WTC11 (cell line): ENCODE measurements around the gene CRACDL. TPM values are rescaled to one million over a fixed set of nuclear protein-coding genes. Genes with fewer than 3 reads are reported as not detected.

Experiments used
- ATAC-seq: fragments of 200-7000 bp; cut with Tn5 transposase; 2 replicates; pipeline ENCODE4 v1.10.0; 2021; ENCODE audit warnings: mild to moderate bottlenecking, moderate library complexity
- CTCF ChIA-PET: fragments of 300-600 bp; sonication (Branson Sonifier 250); formaldehyde crosslinking; loops from one replicate; lab custom pipeline; 2021; ENCODE audit warnings: antibody characterized with exemption; lab: Charles Lee
- POLR2A ChIA-PET: fragments of 350-600 bp; sonication (Branson Sonifier 250); formaldehyde crosslinking; loops from one replicate; lab custom pipeline; 2021; ENCODE audit warnings: antibody characterized with exemption; lab: Charles Lee
- DNase-seq: peaks from one replicate; pipeline ENCODE4 v3.0.0; 2021; ENCODE audit warnings: low spot score
- H3K27ac Mint-ChIP-seq: 2 replicates; pipeline ENCODE4 v1.8.0; 2021; ENCODE audit warnings: mixed read lengths
- H3K27me3 Mint-ChIP-seq: 2 replicates; pipeline ENCODE4 v1.8.0; 2021; ENCODE audit warnings: low read depth, mild to moderate bottlenecking, moderate library complexity, mixed read lengths
- H3K36me3 Mint-ChIP-seq: 2 replicates; pipeline ENCODE4 v1.8.0; 2021; ENCODE audit warnings: mixed read lengths
- H3K4me1 Mint-ChIP-seq: 2 replicates; pipeline ENCODE4 v1.8.0; 2022; ENCODE audit warnings: mixed read lengths
- H3K4me3 Mint-ChIP-seq: 2 replicates; pipeline ENCODE4 v1.8.0; 2021; ENCODE audit warnings: mild to moderate bottlenecking, moderate library complexity, mixed read lengths
- H3K9me3 Mint-ChIP-seq: 2 replicates; pipeline ENCODE4 v1.8.0; 2021; ENCODE audit warnings: mixed read lengths
- AFF4 ChIP-seq: sonication (generic); formaldehyde crosslinking; IDR thresholded peaks from 2 replicates; pipeline ENCODE4 v1.8.1; 2023; ENCODE audit warnings: mild to moderate bottlenecking, missing genetic modification reagents, borderline replicate concordance
- ATF3 ChIP-seq: sonication (generic); formaldehyde crosslinking; conservative IDR thresholded peaks from 2 replicates; pipeline ENCODE4 v1.8.1; 2022; ENCODE audit warnings: mild to moderate bottlenecking, missing genetic modification reagents
- CREM ChIP-seq: sonication (generic); formaldehyde crosslinking; IDR thresholded peaks from 2 replicates; pipeline ENCODE4 v1.8.1; 2022; ENCODE audit warnings: mild to moderate bottlenecking, missing genetic modification reagents, moderate library complexity
- E2F4 ChIP-seq: sonication (generic); formaldehyde crosslinking; IDR thresholded peaks from 2 replicates; pipeline ENCODE4 v1.8.1; 2022; ENCODE audit warnings: low read depth, mild to moderate bottlenecking, moderate library complexity, missing genetic modification reagents, borderline replicate concordance
- E2F5 ChIP-seq: sonication (generic); formaldehyde crosslinking; IDR thresholded peaks from 2 replicates; pipeline ENCODE4 v1.8.1; 2022; ENCODE audit warnings: mild to moderate bottlenecking, moderate library complexity, missing genetic modification reagents
- ELF4 ChIP-seq: sonication (generic); formaldehyde crosslinking; IDR thresholded peaks from 2 replicates; pipeline ENCODE4 v1.8.1; 2022; ENCODE audit warnings: low read depth, mild to moderate bottlenecking, moderate library complexity, missing genetic modification reagents
- ETV6 ChIP-seq: sonication (generic); formaldehyde crosslinking; IDR thresholded peaks from 2 replicates; pipeline ENCODE4 v1.8.1; 2022; ENCODE audit warnings: mild to moderate bottlenecking, missing genetic modification reagents
- JAZF1 ChIP-seq: fragments of 250-450 bp; sonication (Bioruptor Pico); IDR thresholded peaks from 2 replicates; pipeline ENCODE4 v1.9.0; 2021; ENCODE audit warnings: moderate library complexity, mild to moderate bottlenecking, inconsistent platforms
- NFYB ChIP-seq: sonication (generic); formaldehyde crosslinking; conservative IDR thresholded peaks from 2 replicates; pipeline ENCODE4 v1.8.0; 2022; ENCODE audit warnings: low read depth, missing genetic modification reagents
- NR1H2 ChIP-seq: sonication (generic); formaldehyde crosslinking; IDR thresholded peaks from 2 replicates; pipeline ENCODE4 v1.9.0; 2021; ENCODE audit warnings: mild to moderate bottlenecking, moderate library complexity, missing genetic modification reagents
- RELA ChIP-seq: sonication (generic); formaldehyde crosslinking; IDR thresholded peaks from 2 replicates; pipeline ENCODE4 v1.8.1; 2022; ENCODE audit warnings: missing genetic modification reagents, mild to moderate bottlenecking, borderline replicate concordance
- RORB ChIP-seq: fragments of 250-450 bp; sonication (Bioruptor Pico); IDR thresholded peaks from 2 replicates; pipeline ENCODE4 v1.9.0; 2021; ENCODE audit warnings: mild to moderate bottlenecking
- SMAD3 ChIP-seq: sonication (generic); formaldehyde crosslinking; IDR thresholded peaks from 2 replicates; pipeline ENCODE4 v1.8.0; 2022; ENCODE audit warnings: missing genetic modification reagents, mild to moderate bottlenecking, borderline replicate concordance
- SP1 ChIP-seq: sonication (generic); formaldehyde crosslinking; conservative IDR thresholded peaks from 2 replicates; pipeline ENCODE4 v1.8.1; 2022; ENCODE audit warnings: missing genetic modification reagents
- ZNF121 ChIP-seq: sonication (generic); formaldehyde crosslinking; IDR thresholded peaks from 2 replicates; pipeline ENCODE4 v1.8.0; 2023; ENCODE audit warnings: missing genetic modification reagents
- ZNF138 ChIP-seq: sonication (generic); formaldehyde crosslinking; conservative IDR thresholded peaks from 2 replicates; pipeline ENCODE4 v1.8.1; 2022; ENCODE audit warnings: mild to moderate bottlenecking, moderate library complexity, missing genetic modification reagents
- ZNF263 ChIP-seq: sonication (generic); formaldehyde crosslinking; IDR thresholded peaks from 2 replicates; pipeline ENCODE4 v1.8.1; 2022; ENCODE audit warnings: low read depth, mild to moderate bottlenecking, moderate library complexity, missing genetic modification reagents
- ZNF416 ChIP-seq: fragments of 250-450 bp; sonication (Bioruptor Pico); IDR thresholded peaks from 2 replicates; pipeline ENCODE4 v1.9.0; 2021; ENCODE audit warnings: mild to moderate bottlenecking, inconsistent platforms
- ZNF423 ChIP-seq: fragments of 250-450 bp; sonication (Bioruptor Pico); IDR thresholded peaks from 2 replicates; pipeline ENCODE4 v2.1.2; 2022; ENCODE audit warnings: mild to moderate bottlenecking, moderate library complexity
- ZSCAN18 ChIP-seq: fragments of 250-450 bp; sonication (Bioruptor Pico); IDR thresholded peaks from 2 replicates; pipeline ENCODE4 v2.1.2; 2022; ENCODE audit warnings: mild to moderate bottlenecking, moderate library complexity
- total RNA-seq: library from RNA; stranded (reverse); gene quantifications from 3 replicates; pipeline ENCODE4 v1.2.3, GENCODE V29; 2021
- TF ChIP-seq, protein P1 (sequence below): sonication (generic); formaldehyde crosslinking; IDR thresholded peaks from 2 replicates; pipeline ENCODE4 v1.8.1; 2022; ENCODE audit warnings: missing genetic modification reagents, borderline replicate concordance
- TF ChIP-seq, protein P2 (sequence below): fragments of 250-450 bp; sonication (Bioruptor Pico); IDR thresholded peaks from 2 replicates; pipeline ENCODE4 v1.9.0; 2021; ENCODE audit warnings: mild to moderate bottlenecking

CRACDL gene
- total RNA-seq, 1 experiment from 2014 or later = 0.72 TPM

- CTCF ChIA-PET = no interaction called here
- no peaks in the 10 kb centered on the region for H3K36me3 Mint-ChIP-seq
- DNase-seq (no peak), ATAC-seq (no peak)
- peaks cover 2% of the 10 kb centered on the region; the same call in 1 of the 2 replicates for H3K27me3 Mint-ChIP-seq
- H3K4me1 Mint-ChIP-seq = no peaks in the 10 kb centered on the region
- POLR2A ChIA-PET = no interaction called here
- peaks cover 5% of the 10 kb centered on the region for H3K9me3 Mint-ChIP-seq
- no peak overlapping the region for H3K27ac Mint-ChIP-seq
- H3K4me3 Mint-ChIP-seq = no peak overlapping the region
- TF ChIP-seq, protein P1, sequence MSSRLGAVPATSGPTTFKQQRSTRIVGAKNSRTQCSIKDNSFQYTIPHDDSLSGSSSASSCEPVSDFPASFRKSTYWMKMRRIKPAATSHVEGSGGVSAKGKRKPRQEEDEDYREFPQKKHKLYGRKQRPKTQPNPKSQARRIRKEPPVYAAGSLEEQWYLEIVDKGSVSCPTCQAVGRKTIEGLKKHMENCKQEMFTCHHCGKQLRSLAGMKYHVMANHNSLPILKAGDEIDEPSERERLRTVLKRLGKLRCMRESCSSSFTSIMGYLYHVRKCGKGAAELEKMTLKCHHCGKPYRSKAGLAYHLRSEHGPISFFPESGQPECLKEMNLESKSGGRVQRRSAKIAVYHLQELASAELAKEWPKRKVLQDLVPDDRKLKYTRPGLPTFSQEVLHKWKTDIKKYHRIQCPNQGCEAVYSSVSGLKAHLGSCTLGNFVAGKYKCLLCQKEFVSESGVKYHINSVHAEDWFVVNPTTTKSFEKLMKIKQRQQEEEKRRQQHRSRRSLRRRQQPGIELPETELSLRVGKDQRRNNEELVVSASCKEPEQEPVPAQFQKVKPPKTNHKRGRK = no peak
- TF ChIP-seq, protein P2, sequence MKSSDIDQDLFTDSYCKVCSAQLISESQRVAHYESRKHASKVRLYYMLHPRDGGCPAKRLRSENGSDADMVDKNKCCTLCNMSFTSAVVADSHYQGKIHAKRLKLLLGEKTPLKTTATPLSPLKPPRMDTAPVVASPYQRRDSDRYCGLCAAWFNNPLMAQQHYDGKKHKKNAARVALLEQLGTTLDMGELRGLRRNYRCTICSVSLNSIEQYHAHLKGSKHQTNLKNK (CRISPR knock-in tag) = no peak
- TF ChIP-seq SMAD3 (CRISPR knock-in tag) = no peak
- TF ChIP-seq NFYB (CRISPR knock-in tag) = no peak
- TF ChIP-seq E2F5 = no peak
- no peak for TF ChIP-seq CREM (CRISPR knock-in tag)
- TF ChIP-seq ELF4 (CRISPR knock-in tag) = no peak
- TF ChIP-seq ETV6 (CRISPR knock-in tag) = no peak
- TF ChIP-seq ZSCAN18 (CRISPR knock-in tag) = no peak
- no peak for TF ChIP-seq ZNF121 (CRISPR knock-in tag)
- no peak for TF ChIP-seq JAZF1 (CRISPR knock-in tag)
These were observed 39.6 kb downstream of the CRACDL start for GRCh38 chr2:98896416-98896815.

GRCh38 chr2:98895901-98896300 lies 40.1 kb downstream of the CRACDL start:
- H3K27me3 Mint-ChIP-seq = peaks cover 2% of the 10 kb centered on the region; the same call in 1 of the 2 replicates
- CTCF ChIA-PET = no interaction called here
- ATAC-seq (no peak), DNase-seq (no peak)
- POLR2A ChIA-PET = no interaction called here
- TF ChIP-seq SP1 (CRISPR knock-in tag) = no peak
- no peak for TF ChIP-seq RORB (CRISPR knock-in tag)
- no peak for TF ChIP-seq ZNF263
- TF ChIP-seq ZNF423 (CRISPR knock-in tag) = no peak
- no peak for TF ChIP-seq CREM (CRISPR knock-in tag)
- no peak for TF ChIP-seq E2F4 (CRISPR knock-in tag)
- TF ChIP-seq ZNF416 (CRISPR knock-in tag) = no peak
- TF ChIP-seq ZNF138 (CRISPR knock-in tag) = no peak
- TF ChIP-seq AFF4 (CRISPR knock-in tag) = no peak
- no peak for TF ChIP-seq NR1H2 (CRISPR knock-in tag)
- TF ChIP-seq ATF3 (CRISPR knock-in tag) = no peak
- no peak for TF ChIP-seq RELA (CRISPR knock-in tag)
- H3K4me3 Mint-ChIP-seq = no peak overlapping the region
- peaks cover 5% of the 10 kb centered on the region for H3K9me3 Mint-ChIP-seq
- no peaks in the 10 kb centered on the region for H3K4me1 Mint-ChIP-seq
- H3K36me3 Mint-ChIP-seq = no peaks in the 10 kb centered on the region
- H3K27ac Mint-ChIP-seq = no peak overlapping the region
